Measurements from ENCODE around the gene GLS2. TPM values are rescaled to one million over a fixed set of nuclear protein-coding genes. Genes with fewer than 3 reads are reported as not detected.
A peak's percentile ranks its signal among the peaks of the same experiment; 100 is the strongest.

GLS2 gene
- total and polyA plus RNA-seq, 9 of the 15 experiments (the other 6 are each of a cell fraction or from before 2014, with no cell fraction given) = 0.11 TPM; not detected in 8

DNA sequence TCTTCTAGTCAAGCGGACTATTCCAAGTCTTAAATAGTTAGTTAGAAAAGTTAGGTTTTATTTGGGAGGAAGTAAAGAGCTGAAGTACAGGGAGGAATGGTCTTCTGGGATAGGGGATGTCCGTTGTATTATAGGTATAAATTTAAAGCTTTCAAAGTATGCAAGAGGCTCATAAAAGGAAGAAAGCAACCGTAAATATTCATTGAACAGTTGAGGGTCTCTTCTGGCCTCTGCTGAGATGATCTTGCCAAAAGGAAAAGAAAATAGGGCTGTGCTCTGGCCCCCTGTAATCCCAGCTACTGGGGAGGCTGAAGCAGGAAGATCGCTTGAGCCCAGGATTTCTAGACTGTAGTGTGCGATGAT lies 38.4 kb downstream of the GLS2 start:
- Histone ChIP-seq H3K27ac (ENCODE audit: extremely low read depth, low read depth, low read length) (peak overlapping the region; percentile 91; the same call in 2 of the 3 replicates), H3K79me2 (ENCODE audit: control insufficient read depth, insufficient read depth, low read length) (peaks cover 34% of the 10 kb centered on the region), H3K4me2 (ENCODE audit: insufficient read depth, low read length) (peak overlapping the region; percentile 77), H3K9ac (ENCODE audit: insufficient read depth in 1 of 2, low read depth in 2 of 2, low read length in 2 of 2) (peak overlapping the region in 1 of 2 experiments; percentile 84; a peak in 2 of 4 replicates), H3K27me3 (ENCODE audit: control insufficient read depth in 2 of 2, insufficient read depth in 2 of 2, low read length in 2 of 2) (no peaks in the 10 kb centered on the region), H2AFZ (ENCODE audit: low read depth, low read length) (peak overlapping the region; percentile 80), H3K9me3 (replicated peaks; ENCODE audit: control insufficient read depth, insufficient read depth, low read depth, low read length) (no peaks in the 10 kb centered on the region), H3K9me1 (ENCODE audit: control insufficient read depth, insufficient read depth, low read length) (no peaks in the 10 kb centered on the region), H3K36me3 (ENCODE audit: control insufficient read depth, insufficient read depth, low read length) (peaks cover 17% of the 10 kb centered on the region), H4K20me1 (replicated peaks; ENCODE audit: control insufficient read depth, insufficient read depth, low read length) (no peaks in the 10 kb centered on the region), H3K4me3 (peak overlapping the region; percentile 52), H3K4me1 (replicated peaks in 1 of 2; ENCODE audit: control insufficient read depth in 2 of 2, insufficient read depth in 2 of 2, low read length in 2 of 2) (peaks cover 14 to 17% of the 10 kb centered on the region in 2 experiments)
- FAIRE-seq = no peak
- POLR2A ChIA-PET = interaction anchor here (0.6 to 2.9 kb wide), 17 partner anchors 8 to 187 kb away, joined by 3 to 23 read pairs (median 5); partner anchors contain the start of genes CNPY2 and STAT2
- BruUV-seq (replicated peaks) = TSS peak; percentile 97
- intact Hi-C loops (cut with micrococcal nuclease) = loop anchor here (5.0 kb wide), 1 partner anchor 72 kb away; no protein-coding TSS in a partner anchor
- in situ Hi-C loops (cut with MboI) = no loop called here
- 22% methylated on average over 5 of the region's 5 CpGs for WGBS (ENCODE audit: insufficient coverage, low coverage, missing lambda C conversion rate)
- CTCF ChIA-PET (ENCODE audit: low intra/inter-chr PET ratio) = no interaction called here
- no peak for DNase-seq (ENCODE audit: extremely low read depth in 1 of 4, low spot score in 3 of 4)
- ATAC-seq = no peak
- no peak for TF ChIP-seq CBX1 (IDR thresholded peaks at IDR 0.05; ENCODE audit: low read depth)
- TF ChIP-seq, protein P1, sequence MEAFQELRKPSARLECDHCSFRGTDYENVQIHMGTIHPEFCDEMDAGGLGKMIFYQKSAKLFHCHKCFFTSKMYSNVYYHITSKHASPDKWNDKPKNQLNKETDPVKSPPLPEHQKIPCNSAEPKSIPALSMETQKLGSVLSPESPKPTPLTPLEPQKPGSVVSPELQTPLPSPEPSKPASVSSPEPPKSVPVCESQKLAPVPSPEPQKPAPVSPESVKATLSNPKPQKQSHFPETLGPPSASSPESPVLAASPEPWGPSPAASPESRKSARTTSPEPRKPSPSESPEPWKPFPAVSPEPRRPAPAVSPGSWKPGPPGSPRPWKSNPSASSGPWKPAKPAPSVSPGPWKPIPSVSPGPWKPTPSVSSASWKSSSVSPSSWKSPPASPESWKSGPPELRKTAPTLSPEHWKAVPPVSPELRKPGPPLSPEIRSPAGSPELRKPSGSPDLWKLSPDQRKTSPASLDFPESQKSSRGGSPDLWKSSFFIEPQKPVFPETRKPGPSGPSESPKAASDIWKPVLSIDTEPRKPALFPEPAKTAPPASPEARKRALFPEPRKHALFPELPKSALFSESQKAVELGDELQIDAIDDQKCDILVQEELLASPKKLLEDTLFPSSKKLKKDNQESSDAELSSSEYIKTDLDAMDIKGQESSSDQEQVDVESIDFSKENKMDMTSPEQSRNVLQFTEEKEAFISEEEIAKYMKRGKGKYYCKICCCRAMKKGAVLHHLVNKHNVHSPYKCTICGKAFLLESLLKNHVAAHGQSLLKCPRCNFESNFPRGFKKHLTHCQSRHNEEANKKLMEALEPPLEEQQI (IDR thresholded peaks at IDR 0.05) = no peak
- 0 out of 2 replicates have a peak, but pooled peaks have one; percentile 13 for TF ChIP-seq ELF1 (tag; IDR thresholded peaks at IDR 0.05)
- TF ChIP-seq, protein P2, sequence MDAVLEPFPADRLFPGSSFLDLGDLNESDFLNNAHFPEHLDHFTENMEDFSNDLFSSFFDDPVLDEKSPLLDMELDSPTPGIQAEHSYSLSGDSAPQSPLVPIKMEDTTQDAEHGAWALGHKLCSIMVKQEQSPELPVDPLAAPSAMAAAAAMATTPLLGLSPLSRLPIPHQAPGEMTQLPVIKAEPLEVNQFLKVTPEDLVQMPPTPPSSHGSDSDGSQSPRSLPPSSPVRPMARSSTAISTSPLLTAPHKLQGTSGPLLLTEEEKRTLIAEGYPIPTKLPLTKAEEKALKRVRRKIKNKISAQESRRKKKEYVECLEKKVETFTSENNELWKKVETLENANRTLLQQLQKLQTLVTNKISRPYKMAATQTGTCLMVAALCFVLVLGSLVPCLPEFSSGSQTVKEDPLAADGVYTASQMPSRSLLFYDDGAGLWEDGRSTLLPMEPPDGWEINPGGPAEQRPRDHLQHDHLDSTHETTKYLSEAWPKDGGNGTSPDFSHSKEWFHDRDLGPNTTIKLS (IDR thresholded peaks at IDR 0.05; ENCODE audit: borderline replicate concordance, low read depth) = no peak
- TF ChIP-seq KDM1A (IDR thresholded peaks at IDR 0.05) = 0 out of 4 replicates have a peak, but pooled peaks of 1 of the 2 experiments have one; percentile 34
- TF ChIP-seq ZNF589 (CRISPR knock-in tag; IDR thresholded peaks at IDR 0.05; ENCODE audit: low read depth) = peak; percentile 37; the same call in 1 of the 2 replicates
- TF ChIP-seq ELF2 (CRISPR knock-in tag; IDR thresholded peaks at IDR 0.05) = no peak
- TF ChIP-seq MECOM (CRISPR knock-in tag; IDR thresholded peaks at IDR 0.05) = 0 out of 2 replicates have a peak, but pooled peaks have one; percentile 16
- TF ChIP-seq PPARD (CRISPR knock-in tag; IDR thresholded peaks at IDR 0.05) = no peak
- 0 out of 2 replicates have a peak, but pooled peaks have one; percentile 4 for TF ChIP-seq ZEB2 (IDR thresholded peaks at IDR 0.05)
- TF ChIP-seq GTF2E2 (tag; IDR thresholded peaks at IDR 0.05) = peak; percentile 1
- TF ChIP-seq, protein P3, sequence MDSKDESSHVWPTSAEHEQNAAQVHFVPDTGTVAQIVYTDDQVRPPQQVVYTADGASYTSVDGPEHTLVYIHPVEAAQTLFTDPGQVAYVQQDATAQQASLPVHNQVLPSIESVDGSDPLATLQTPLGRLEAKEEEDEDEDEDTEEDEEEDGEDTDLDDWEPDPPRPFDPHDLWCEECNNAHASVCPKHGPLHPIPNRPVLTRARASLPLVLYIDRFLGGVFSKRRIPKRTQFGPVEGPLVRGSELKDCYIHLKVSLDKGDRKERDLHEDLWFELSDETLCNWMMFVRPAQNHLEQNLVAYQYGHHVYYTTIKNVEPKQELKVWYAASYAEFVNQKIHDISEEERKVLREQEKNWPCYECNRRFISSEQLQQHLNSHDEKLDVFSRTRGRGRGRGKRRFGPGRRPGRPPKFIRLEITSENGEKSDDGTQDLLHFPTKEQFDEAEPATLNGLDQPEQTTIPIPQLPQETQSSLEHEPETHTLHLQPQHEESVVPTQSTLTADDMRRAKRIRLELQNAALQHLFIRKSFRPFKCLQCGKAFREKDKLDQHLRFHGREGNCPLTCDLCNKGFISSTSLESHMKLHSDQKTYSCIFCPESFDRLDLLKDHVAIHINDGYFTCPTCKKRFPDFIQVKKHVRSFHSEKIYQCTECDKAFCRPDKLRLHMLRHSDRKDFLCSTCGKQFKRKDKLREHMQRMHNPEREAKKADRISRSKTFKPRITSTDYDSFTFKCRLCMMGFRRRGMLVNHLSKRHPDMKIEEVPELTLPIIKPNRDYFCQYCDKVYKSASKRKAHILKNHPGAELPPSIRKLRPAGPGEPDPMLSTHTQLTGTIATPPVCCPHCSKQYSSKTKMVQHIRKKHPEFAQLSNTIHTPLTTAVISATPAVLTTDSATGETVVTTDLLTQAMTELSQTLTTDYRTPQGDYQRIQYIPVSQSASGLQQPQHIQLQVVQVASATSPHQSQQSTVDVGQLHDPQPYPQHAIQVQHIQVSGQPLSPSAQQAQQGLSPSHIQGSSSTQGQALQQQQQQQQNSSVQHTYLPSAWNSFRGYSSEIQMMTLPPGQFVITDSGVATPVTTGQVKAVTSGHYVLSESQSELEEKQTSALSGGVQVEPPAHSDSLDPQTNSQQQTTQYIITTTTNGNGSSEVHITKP (IDR thresholded peaks at IDR 0.05; ENCODE audit: partially characterized antibody) = peak; percentile 54
- TF ChIP-seq CSDE1 (IDR thresholded peaks at IDR 0.05) = no peak
- TF ChIP-seq NFYB (IDR thresholded peaks at IDR 0.05; ENCODE audit: extremely low read depth, insufficient read length) = no peak

All from K562 (cell line).